Embryonic facial prominence (tissue), 1 donor: Measurements from ENCODE around the gene DPF1.
A peak's percentile ranks its signal among the peaks of the same experiment; 100 is the strongest.
"Not testable (repeated sequence)": the region's sequence is repeated elsewhere in the genome, so short reads cannot be mapped to it uniquely, and the experiment has no call there.

ENCODE experiments used
- DNase-seq: peaks from one replicate; pipeline ENCODE4 v3.0.0-alpha.2; 2016; ENCODE audit errors: extremely low spot score

DPF1 gene

DNA sequence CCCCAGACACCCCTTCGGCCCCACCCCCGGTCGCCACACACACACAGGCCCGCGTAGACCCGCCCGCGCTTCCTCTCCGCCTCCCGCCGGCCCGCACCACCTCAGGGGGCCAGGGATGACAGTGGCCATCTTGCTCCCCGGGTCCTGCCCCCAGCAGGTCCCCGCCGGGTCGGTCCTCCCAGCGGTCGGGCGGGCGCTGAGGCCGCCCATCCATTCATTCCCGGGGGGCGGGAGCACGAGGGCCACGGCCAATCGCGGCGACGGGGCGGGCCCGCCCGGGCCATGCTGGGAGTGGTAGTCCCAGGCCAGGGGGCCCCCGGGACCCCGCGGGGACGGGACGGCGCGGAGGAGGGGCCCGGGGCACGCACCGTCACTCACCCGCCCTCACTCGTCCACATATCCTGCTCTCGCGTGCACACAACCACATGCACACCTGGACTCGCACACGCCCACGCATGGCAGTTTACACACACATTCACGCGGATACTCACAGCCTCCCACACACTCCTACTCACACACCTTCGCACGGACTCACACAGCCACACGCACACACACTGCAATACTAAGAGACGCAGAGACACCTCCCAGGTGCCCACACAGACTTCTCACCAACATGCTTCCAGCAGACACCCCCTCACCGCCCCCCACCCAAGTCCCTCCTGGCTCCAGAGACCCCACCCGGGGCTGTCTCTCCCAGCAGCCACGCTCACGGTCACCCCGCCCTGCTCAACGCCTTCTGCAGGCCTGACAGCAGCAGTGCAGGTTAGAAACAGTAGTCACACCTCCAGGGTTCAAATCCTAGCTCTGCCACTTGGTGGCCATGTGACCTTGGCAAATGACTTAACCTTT lies at the start of gene DPF1:
TSS of gene DPF1 (minus strand) at position 209 of the 849 bp plus-strand sequence. CDS start at position 129, 80 bp downstream.
- DNase-seq: peak; percentile 43

GRCh38 chr19:38273499-38273898 lies 49.5 kb upstream of the DPF1 start:
- no peak for DNase-seq

DNA sequence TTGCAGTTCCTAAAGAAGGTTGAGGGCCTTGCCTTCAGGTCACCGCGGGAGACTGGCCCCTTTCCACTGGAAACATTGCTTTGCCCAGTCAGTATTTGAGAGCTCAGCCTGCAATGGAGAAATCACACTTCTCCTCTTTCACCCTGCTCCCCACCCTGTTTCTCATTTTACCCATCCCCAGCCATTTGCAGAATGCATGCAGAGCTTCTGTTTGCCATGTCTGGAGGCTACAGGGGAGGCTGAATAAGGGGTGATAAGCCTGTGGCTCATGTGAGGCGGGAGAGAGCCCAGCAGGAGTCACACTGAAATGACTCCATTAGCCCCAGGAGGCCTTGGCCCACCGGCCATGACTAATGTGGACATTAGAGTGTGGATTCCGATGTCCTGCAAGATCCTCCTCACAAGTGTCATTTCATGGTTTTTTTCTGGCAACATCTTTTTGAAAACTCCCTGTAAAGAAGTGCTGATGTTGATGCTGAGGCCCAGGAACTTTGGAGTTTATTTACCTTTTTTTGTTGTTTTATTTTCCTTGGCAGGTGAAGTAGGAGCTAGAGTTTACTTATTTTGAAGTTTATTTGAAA lies 46.7 kb upstream of the DPF1 start:
- no peak for DNase-seq

DNA sequence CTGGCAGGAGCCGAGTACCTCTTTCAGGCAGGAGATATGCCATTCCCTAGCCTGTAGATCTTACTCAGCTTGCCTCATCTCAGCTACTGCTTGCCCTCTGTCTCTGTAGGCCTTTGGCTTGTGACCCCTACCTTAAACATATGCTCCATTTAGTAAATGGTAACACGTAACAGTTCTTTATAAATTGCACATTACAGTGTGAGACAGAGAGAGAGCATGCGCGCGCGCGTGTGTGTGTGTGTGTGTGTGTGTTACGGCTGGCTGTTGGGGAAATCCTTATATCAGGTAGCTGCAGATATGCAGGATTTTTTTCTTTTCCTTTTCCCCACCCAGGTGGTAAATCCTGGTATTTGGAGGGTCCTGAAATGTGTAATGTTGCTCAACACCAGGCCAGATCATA lies 44.5 kb upstream of the DPF1 start:
- no peak for DNase-seq

- no peak for DNase-seq
These were observed 43.9 kb upstream of the DPF1 start for GRCh38 chr19:38267761-38268483.

- DNase-seq: no peak
These were observed 43.1 kb upstream of the DPF1 start for GRCh38 chr19:38266981-38267597.

DNA sequence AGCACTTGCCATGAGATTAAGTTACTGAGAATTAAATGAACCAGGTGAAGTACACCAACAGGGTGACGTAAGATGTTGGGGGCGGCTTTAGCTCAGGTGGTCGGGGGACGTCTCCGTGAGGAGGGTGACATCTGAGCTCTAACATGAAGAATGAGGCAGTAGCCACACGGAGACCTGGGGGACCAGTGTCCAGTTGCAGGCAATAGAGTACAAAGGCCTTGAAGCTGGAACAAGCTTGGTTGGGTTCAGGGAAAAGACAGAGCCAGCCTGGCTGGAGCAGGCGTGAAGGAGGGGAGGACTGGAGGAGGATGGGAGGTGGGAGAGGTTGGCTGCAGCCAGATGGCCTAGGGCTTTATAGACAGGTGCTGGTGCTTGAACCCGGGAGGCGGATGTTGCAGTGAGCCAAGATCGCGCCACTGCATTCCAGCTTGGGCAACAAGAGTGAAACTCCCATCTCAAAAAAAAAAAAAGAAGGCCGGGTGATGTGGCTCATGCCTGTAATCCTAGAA lies 42.0 kb upstream of the DPF1 start:
- DNase-seq: no peak

DNA sequence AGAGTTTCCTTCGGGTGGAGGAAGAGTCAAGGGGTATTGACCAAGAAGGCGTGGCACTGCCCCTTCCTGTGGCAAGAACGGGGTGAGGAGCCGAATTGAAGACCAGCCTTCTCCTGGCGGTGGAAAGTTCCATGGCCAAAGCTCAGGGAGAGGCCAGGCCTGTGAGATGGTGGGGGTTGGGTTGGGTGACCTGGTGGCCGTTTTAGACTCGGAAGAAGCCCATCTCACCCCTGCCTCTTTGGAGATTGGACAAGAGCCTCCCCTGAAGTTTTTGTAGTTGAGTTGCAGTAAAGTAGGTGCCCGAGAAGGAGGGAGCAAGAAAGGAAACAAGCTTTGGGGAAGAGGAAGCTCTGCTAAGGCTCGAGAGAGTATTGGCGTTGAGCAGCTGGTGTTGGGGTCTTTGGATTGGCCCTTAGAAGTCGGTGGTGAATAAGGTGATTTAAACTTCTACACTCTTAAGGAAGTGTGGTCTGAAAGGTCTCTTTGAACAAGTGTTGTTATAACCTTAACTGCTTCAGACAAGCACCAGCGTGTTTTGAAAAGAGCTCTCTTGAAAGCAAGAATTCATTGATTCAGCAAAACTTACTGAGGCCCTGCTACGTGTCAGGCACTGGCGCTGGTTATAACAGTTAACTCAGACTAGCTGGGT lies 41.3 kb upstream of the DPF1 start:
- no peak for DNase-seq

DNA sequence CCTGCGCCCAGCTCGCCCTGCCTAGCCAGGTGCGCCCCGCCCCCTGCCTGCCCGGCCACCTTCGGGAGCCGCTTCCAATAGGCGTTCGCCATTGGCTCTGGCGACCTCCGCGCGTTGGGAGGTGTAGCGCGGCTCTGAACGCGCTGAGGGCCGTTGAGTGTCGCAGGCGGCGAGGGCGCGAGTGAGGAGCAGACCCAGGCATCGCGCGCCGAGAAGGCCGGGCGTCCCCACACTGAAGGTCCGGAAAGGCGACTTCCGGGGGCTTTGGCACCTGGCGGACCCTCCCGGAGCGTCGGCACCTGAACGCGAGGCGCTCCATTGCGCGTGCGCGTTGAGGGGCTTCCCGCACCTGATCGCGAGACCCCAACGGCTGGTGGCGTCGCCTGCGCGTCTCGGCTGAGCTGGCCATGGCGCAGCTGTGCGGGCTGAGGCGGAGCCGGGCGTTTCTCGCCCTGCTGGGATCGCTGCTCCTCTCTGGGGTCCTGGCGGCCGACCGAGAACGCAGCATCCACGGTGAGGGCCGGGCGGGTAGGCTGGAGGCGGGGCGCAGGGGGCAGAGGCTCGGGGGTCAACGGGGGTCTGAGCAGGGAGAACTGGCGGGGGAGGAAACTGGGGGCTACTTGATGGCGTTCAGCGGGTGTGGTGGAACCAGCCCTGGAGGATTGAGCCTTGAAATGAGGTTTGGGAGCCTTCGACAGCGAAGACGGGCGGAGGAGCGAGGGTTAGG lies 40.6 kb upstream of the DPF1 start, which contains the start of gene SPINT2:
TSS of gene SPINT2 (plus strand) at position 88 of the 727 bp plus-strand sequence. CDS start at position 408, 320 bp downstream.
- DNase-seq: no peak

DNA sequence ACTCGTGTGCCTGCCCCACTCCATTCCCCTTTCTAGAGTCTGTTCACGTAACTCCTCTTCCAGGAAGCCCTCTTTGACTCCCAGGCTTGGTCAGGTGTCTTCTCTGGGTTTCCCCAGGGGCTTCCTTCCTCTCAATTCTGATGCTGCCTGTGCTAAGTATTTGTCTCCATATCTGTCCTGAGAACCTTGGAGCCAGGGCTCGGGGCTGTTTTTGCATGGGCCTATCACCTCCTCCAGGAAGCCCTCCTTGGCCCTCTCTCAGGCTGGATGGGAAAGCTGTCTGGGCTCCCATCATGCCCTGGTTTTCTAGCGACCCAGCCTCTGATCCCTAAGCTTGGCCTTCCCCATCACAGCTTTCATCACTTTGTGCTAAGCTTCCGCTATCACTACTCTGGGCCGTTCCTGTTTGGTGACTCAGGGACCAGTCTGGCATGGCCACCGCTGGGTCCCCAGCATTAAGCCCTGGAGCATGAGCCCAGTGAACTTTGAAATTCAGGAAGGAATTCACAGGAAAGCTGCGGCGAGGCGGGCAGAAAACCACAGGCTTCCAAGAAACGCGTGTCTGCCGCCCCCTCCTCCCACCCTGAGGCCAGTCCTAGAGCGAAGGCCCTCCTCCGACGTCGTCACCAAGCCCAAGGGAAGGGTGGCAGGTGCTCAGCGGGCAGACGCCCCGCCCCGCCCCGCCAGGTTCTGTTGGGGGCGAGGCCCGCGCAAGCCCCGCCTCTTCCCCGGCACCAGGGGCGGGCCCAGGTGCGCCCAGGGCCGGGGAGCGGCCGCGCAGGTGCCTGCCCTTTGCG lies 39.9 kb upstream of the DPF1 start:
- no peak for DNase-seq

DNA sequence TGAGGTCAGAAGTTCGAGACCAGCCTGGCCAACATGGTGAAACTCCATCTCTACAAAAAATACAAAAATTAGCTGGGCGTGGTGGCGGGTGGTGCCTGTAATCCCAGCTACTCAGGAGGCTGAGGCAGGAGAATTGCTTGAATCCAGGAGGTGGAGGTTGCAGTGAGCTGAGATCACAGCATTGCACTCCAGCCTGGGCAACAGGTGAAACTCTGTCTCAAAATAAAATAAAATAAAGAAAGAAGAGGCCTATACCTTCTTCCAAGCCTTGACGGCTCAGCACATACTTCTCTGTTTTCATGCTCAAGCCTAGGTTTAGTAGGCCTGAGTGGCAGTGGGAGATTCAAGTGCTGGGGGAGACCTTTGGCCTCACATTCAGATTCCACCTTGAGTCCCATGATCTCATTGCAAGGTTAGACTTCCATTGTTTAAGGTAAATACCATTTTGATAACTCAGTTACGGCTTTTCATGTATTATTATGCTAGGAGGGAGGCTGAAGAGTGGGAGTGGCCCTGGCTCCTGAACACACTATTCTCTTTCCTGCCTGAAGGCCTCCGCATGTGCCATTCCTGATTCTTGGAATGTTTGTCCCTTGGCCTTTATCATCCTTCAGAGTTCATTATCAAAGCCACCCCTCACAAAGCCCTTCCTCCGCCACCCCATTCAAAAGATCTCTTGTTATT lies 38.7 kb upstream of the DPF1 start:
- no peak for DNase-seq

- DNase-seq: not testable (repeated sequence)
These were observed 37.9 kb upstream of the DPF1 start for GRCh38 chr19:38261942-38262341.

DNA sequence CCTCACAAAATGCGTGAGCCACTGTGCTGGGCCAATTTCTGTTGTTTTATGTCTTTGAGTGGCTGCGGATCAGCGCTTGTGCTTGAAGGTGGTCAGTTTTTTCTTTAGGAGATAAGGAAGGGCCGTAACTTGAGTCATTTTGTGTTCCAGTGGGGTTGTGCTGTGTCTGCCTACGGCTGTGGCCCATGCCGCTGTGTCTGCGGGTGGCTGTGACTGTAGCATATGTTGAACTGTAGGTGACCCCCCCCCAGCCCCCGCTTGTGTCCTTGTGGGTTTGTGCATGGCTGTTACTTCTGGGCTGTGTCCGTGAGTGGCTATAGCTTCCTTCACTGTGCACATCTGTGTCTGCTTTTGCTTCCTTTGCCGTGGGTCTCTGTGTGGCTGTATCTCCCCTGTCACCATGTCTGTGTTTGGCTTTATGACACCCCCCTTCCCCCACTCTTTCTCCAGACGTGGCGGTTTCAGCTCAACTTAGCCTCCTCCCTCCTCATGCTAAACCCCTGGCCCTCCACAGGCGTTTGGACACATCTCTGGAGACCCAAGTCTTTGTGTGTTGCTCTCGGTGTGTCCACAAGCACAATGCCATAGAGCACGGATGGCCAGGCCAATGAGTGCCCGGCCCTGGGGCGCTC lies 31.5 kb upstream of the DPF1 start:
- DNase-seq: no peak

GRCh38 chr19:38253788-38254187 lies 29.8 kb upstream of the DPF1 start:
- no peak for DNase-seq

- no peak for DNase-seq
These were observed 29.1 kb upstream of the DPF1 start for GRCh38 chr19:38252941-38253691.

GRCh38 chr19:38252385-38252784 lies 28.4 kb upstream of the DPF1 start:
- DNase-seq: no peak

DNA sequence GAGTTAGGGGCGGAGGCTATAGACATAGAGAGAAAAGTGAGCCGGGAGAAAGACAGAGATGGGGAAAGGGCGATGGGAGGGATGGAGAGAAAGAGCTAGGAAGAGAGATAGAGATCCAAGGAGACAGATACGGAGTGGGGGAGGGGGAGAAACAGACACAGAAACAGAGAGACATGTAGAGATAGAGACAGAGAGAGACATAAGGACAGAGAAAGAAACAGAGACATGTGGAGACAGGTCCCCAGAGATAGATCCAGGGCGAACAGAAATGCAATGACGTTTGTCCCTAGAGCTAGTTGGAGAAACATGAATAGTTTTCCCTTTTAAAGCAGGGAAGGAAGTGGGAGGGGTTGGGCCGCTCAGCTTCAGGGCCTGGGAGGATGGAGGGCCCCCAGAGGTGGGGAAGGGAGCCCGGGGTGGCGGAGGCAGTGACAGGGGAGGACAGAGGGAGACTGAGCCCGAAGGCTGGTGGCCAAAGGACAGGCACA lies 27.6 kb upstream of the DPF1 start:
- no peak for DNase-seq
